ENCODE data around the gene TMEM132A. TPM values are rescaled to one million over a fixed set of nuclear protein-coding genes. Genes with fewer than 3 reads are reported as not detected.

The TMEM132A gene
- total and polyA plus RNA-seq, 9 of the 15 experiments (the other 6 are each of a cell fraction or from before 2014, with no cell fraction given), result 0.04 to 1.1 (median 0.18) TPM; not detected in 4

DNA sequence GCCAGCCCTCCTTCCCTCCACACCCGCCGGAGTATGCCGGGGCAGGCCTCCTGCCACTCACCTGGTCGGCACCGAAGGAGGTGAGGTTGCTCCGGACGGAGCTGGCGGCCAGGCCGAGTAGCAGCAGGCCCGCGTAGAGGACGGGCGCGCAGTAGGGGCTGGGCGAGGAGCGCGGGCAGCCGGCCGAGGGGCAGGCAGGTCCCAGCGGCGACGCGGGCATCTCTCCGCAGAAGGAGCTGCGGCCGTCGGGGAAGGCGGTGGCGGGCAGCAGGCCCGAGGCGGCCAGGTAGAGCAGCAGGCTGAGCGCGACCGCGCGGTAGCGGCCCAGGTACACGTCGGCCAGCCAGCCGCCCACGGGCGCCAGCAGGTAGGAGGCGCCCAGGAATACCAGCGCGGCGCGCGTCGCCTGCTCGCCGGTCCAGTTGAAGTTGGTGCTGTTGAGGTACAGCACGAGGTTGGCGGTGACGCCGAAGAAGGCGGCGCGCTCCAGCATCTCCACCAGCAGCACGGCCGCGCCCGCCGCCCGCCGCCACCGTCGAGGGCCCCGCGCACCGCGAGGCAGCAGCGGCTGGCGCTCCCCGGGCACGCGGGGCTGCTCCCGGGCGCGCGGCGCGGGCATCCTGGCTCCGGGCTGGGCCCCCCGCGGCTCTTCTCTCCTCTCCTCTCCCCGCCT, 26.8 kb downstream of the TMEM132A start:
- 52% methylated on average over 22 of the region's 86 CpGs for WGBS (ENCODE audit: insufficient coverage, low coverage, missing lambda C conversion rate)
- Histone ChIP-seq H4K20me1 (replicated peaks; ENCODE audit: control insufficient read depth, insufficient read depth, low read length) (peaks cover 3% of the 10 kb centered on the region; the same call in 1 of the 2 replicates), H3K27ac (ENCODE audit: extremely low read depth, low read depth, low read length) (no peak overlapping the region), H3K79me2 (ENCODE audit: control insufficient read depth, insufficient read depth, low read length) (no peaks in the 10 kb centered on the region), H3K4me3 (no peak overlapping the region), H3K9me1 (ENCODE audit: control insufficient read depth, insufficient read depth, low read length) (no peaks in the 10 kb centered on the region), H3K9ac (ENCODE audit: insufficient read depth in 1 of 2, low read depth in 2 of 2, low read length in 2 of 2) (no peak overlapping the region), H2AFZ (ENCODE audit: low read depth, low read length) (no peak overlapping the region), H3K4me2 (ENCODE audit: insufficient read depth, low read length) (no peak overlapping the region), H3K36me3 (ENCODE audit: control insufficient read depth, insufficient read depth, low read length) (no peaks in the 10 kb centered on the region), H3K4me1 (replicated peaks in 1 of 2; ENCODE audit: control insufficient read depth in 2 of 2, insufficient read depth in 2 of 2, low read length in 2 of 2) (peaks cover 0 to 6% of the 10 kb centered on the region in 2 experiments; a peak in 3 of 5 replicates), H3K27me3 (ENCODE audit: control insufficient read depth in 2 of 2, insufficient read depth in 2 of 2, low read length in 2 of 2) (peaks cover 44 to 74% of the 10 kb centered on the region in 2 experiments; a peak in 4 of 5 replicates), H3K9me3 (replicated peaks; ENCODE audit: control insufficient read depth, insufficient read depth, low read depth, low read length) (no peaks in the 10 kb centered on the region)
- no peak for DNase-seq (ENCODE audit: extremely low read depth in 1 of 4, low spot score in 3 of 4)
- BruUV-seq (replicated peaks), result no TSS peak
- TF ChIP-seq OTX1 (CRISPR knock-in tag; IDR thresholded peaks at IDR 0.05), result no peak
- TF ChIP-seq JUN (IDR thresholded peaks at IDR 0.05; ENCODE audit: borderline replicate concordance, low read depth, low read length), result no peak
- TF ChIP-seq JUN (CRISPR knock-in tag; IDR thresholded peaks at IDR 0.05; ENCODE audit: borderline replicate concordance), result no peak
- TF ChIP-seq PCBP2 (IDR thresholded peaks at IDR 0.05; ENCODE audit: low read depth, low read length, poor library complexity, severe bottlenecking), result no peak
- TF ChIP-seq, protein P1, sequence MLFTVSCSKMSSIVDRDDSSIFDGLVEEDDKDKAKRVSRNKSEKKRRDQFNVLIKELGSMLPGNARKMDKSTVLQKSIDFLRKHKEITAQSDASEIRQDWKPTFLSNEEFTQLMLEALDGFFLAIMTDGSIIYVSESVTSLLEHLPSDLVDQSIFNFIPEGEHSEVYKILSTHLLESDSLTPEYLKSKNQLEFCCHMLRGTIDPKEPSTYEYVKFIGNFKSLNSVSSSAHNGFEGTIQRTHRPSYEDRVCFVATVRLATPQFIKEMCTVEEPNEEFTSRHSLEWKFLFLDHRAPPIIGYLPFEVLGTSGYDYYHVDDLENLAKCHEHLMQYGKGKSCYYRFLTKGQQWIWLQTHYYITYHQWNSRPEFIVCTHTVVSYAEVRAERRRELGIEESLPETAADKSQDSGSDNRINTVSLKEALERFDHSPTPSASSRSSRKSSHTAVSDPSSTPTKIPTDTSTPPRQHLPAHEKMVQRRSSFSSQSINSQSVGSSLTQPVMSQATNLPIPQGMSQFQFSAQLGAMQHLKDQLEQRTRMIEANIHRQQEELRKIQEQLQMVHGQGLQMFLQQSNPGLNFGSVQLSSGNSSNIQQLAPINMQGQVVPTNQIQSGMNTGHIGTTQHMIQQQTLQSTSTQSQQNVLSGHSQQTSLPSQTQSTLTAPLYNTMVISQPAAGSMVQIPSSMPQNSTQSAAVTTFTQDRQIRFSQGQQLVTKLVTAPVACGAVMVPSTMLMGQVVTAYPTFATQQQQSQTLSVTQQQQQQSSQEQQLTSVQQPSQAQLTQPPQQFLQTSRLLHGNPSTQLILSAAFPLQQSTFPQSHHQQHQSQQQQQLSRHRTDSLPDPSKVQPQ (CRISPR knock-in tag; IDR thresholded peaks at IDR 0.05; ENCODE audit: borderline replicate concordance), result no peak
- TF ChIP-seq SMARCA4 (IDR thresholded peaks at IDR 0.05), result no peak
- POLR2A ChIA-PET, result interaction anchor here (0.8 kb wide), 1 partner anchor 158 kb away, joined by 3 read pairs; no protein-coding TSS in a partner anchor
- intact Hi-C loops (cut with micrococcal nuclease) (no loop called here), in situ Hi-C loops (cut with MboI) (no loop called here)
- CTCF ChIA-PET (ENCODE audit: low intra/inter-chr PET ratio), result no interaction called here
- FAIRE-seq, result no peak
- ATAC-seq, result no peak
